ENCODE measurements around the gene RANBP3.
A peak's percentile ranks its signal among the peaks of the same experiment; 100 is the strongest.

Gene RANBP3

DNA sequence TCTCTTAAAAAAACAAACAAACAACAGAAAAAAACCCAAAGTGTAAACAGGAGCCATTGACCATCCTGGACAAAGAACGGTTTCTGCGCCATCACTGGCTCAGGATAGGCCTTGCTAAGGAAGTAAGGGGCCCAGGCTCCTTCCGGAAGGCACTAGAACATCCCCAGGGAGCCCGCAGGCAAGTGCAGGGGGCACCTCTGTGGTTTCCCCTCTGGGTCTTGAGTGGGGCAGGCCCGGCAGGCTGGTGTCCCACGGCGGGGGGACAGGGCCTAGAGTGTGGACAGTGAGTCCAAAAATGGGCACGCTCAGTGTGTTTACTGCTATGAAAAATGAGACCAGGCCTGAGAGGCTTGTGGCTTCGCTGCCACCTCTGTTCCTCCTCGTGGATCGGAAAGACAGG is 14.8 kb upstream of the RANBP3 start:
- no peak for DNase-seq
- TF ChIP-seq, protein P1, sequence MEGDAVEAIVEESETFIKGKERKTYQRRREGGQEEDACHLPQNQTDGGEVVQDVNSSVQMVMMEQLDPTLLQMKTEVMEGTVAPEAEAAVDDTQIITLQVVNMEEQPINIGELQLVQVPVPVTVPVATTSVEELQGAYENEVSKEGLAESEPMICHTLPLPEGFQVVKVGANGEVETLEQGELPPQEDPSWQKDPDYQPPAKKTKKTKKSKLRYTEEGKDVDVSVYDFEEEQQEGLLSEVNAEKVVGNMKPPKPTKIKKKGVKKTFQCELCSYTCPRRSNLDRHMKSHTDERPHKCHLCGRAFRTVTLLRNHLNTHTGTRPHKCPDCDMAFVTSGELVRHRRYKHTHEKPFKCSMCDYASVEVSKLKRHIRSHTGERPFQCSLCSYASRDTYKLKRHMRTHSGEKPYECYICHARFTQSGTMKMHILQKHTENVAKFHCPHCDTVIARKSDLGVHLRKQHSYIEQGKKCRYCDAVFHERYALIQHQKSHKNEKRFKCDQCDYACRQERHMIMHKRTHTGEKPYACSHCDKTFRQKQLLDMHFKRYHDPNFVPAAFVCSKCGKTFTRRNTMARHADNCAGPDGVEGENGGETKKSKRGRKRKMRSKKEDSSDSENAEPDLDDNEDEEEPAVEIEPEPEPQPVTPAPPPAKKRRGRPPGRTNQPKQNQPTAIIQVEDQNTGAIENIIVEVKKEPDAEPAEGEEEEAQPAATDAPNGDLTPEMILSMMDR (IDR thresholded peaks at IDR 0.05) = no peak
- Mint-ChIP-seq H3K4me3 (no peak overlapping the region), H3K4me1 (peaks cover 37% of the 10 kb centered on the region), H3K27me3 (ENCODE audit: low read depth, poor library complexity) (peaks cover 5% of the 10 kb centered on the region), H3K9me3 (no peaks in the 10 kb centered on the region), H3K27ac (peak overlapping the region; percentile 71), H3K36me3 (ENCODE audit: low read depth) (no peaks in the 10 kb centered on the region)

DNA sequence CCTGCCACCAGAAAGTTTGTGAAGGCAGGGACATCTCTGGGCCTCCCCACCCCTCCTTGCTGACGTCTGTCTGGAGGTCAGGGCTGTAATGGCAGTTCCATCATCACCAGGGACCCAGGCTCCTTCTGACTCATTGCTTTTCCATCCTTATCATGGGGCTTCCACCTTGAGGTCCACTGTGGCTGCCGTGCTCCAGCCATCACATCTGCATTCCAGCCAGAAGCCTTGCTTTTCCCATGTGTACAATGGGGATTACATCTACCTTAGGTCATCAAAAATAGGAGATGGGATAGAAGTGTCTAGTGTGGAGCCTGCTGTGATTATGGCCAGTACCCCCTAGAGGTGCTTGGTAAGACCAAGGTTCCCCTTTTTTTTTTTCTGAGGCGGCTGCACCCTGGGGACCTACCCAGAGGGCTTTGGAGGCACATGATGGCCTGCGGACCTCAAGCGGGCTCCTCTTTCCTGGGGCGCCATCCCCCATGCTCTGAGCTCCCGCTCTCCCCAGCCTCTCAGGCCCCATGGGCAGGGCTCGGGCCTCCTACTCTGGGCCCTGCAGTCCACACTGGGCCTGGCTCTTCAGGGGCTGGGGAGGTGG is 13.4 kb upstream of the RANBP3 start:
- DNase-seq = no peak
- no peaks in the 10 kb centered on the region for H3K9me3 Mint-ChIP-seq
- H3K4me3 Mint-ChIP-seq = no peak overlapping the region
- no peaks in the 10 kb centered on the region for H3K36me3 Mint-ChIP-seq (ENCODE audit: low read depth)
- TF ChIP-seq, protein P1 (IDR thresholded peaks at IDR 0.05) = no peak
- H3K4me1 Mint-ChIP-seq = peaks cover 46% of the 10 kb centered on the region
- H3K27ac Mint-ChIP-seq = no peak overlapping the region
- H3K27me3 Mint-ChIP-seq (ENCODE audit: low read depth, poor library complexity) = peaks cover 10% of the 10 kb centered on the region

DNA sequence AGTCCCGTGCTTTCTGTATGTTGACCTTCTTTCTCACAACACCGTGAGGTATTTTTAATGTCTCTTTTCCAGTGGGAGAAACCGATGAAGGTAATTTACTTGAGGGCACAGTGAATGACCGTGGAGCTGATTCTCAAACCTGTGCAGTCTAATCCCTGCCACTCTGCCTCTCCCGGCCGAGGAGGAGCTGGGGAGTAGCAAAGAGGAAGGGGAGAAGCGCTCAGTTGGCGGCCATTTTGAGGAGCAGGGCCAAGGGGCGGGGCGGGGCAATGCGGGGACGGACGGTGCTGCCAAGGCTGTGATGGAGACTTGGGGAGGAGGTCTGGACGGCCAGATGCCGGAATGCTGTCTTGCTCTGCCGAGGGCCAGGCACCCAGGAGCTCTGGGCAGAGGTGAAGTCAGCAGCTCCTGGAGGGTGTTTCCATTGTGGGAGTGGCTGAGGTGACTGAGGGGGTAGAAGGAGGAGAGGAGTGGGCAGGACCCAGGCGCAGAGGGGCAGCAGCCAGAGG is 12.4 kb upstream of the RANBP3 start:
- Mint-ChIP-seq H3K9me3 (no peaks in the 10 kb centered on the region), H3K27me3 (ENCODE audit: low read depth, poor library complexity) (peaks cover 10% of the 10 kb centered on the region), H3K27ac (no peak overlapping the region), H3K4me3 (peak overlapping the region; percentile 57), H3K4me1 (peaks cover 48% of the 10 kb centered on the region), H3K36me3 (ENCODE audit: low read depth) (no peaks in the 10 kb centered on the region)
- no peak for DNase-seq
- TF ChIP-seq, protein P1 (IDR thresholded peaks at IDR 0.05) = no peak

DNA sequence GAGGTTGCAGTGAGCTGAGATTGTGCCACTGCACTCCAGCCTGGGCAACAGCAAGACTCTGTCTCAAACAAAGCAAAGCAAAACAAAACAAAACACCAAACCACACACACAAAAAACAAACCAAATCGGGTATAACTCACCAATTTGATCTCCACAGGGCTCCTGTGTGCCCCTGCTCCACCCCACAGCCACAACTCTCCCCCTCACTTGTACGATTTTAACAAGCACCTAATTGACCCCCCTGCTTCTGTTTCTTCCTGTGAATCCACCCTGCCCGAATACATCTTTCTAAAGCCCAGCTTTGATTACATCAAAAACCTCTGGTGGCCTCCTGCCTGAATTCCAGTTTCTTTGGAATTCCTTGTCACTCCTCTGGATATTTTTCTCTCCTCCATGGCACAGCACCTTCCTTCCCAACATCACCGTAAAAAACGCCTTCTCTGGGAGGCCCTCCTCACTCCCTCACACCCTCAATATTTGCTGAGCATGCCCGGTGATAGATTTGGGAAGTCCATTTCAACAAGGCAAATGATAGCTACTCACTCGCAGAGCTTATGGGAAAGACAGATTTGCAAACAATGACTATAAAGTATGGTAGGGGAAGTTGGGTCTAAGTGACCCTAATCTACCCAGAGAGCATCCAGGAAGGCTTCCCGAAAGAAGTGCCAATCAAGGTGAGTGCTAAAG is 11.6 kb upstream of the RANBP3 start:
- DNase-seq = no peak
- Mint-ChIP-seq H3K27me3 (ENCODE audit: low read depth, poor library complexity) (peaks cover 14% of the 10 kb centered on the region), H3K27ac (no peak overlapping the region), H3K4me1 (peaks cover 52% of the 10 kb centered on the region), H3K4me3 (no peak overlapping the region), H3K36me3 (ENCODE audit: low read depth) (no peaks in the 10 kb centered on the region), H3K9me3 (no peaks in the 10 kb centered on the region)
- TF ChIP-seq, protein P1 (IDR thresholded peaks at IDR 0.05) = no peak

DNA sequence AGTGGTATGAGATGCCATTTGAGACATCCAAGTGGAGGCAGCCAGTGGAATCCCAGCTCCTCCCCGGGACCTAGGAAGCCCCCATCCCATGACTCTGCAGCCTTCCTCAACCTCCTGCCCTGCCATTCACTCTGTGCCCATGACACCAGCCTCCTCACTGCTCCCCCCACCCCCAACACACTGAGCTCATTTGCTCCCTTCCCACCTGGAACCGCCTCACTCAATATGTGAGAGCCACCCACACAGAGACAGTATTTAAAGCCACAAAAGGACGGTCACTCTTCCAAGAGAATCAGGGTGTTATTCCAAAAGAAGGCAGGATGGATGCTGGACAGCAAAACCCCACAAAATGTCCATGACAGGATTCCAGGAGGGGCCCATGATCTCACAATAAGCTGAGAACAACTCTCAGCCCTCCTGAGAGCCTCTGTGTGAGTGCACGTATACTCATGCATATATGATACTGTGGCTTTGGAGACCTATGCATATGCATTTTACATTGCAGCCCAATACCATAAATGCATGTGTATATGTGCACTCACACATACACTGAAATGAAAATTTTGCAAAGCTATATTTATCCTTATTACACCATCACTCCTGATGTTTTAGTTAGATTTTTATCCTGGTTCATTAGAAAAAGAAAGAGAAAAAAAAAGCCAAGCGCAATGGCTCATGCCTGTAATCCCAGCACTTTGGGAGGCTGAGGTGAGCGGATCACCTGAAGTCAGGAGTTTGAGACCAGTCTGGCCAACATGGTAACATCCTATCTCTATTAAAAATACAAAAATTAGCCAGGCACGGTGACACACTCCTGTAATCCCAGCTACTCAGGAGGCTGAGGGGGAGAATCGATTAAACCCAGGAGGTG is 10.8 kb upstream of the RANBP3 start:
- no peak for DNase-seq
- no peaks in the 10 kb centered on the region for H3K36me3 Mint-ChIP-seq (ENCODE audit: low read depth)
- H3K27ac Mint-ChIP-seq = no peak overlapping the region
- no peaks in the 10 kb centered on the region for H3K9me3 Mint-ChIP-seq
- peaks cover 13% of the 10 kb centered on the region for H3K27me3 Mint-ChIP-seq (ENCODE audit: low read depth, poor library complexity)
- TF ChIP-seq, protein P1 (IDR thresholded peaks at IDR 0.05) = no peak
- H3K4me1 Mint-ChIP-seq = peaks cover 52% of the 10 kb centered on the region
- no peak overlapping the region for H3K4me3 Mint-ChIP-seq

All from nephron progenitor cell (in vitro differentiated cells).